Measurements from ENCODE around the gene KIF15.

Gene KIF15

GRCh38 chr3:44886561-44886960 lies 125.0 kb downstream of the KIF15 start:
- in situ Hi-C loops (cut with MboI; ENCODE audit: low pct_unique_long_range_greater_than_20kb, low sequenced_read_pairs, unreplicated experiment), result no loop called here
- TF ChIP-seq CTCF (IDR thresholded peaks at IDR 0.05; ENCODE audit: extremely low read depth, insufficient read depth, missing control alignments), result no peak
- no peak for DNase-seq (ENCODE audit: low spot score)

- DNase-seq (ENCODE audit: low spot score), result no peak
- in situ Hi-C loops (cut with MboI; ENCODE audit: low pct_unique_long_range_greater_than_20kb, low sequenced_read_pairs, unreplicated experiment), result no loop called here
- TF ChIP-seq CTCF (IDR thresholded peaks at IDR 0.05; ENCODE audit: extremely low read depth, insufficient read depth, missing control alignments), result no peak
Observed at GRCh38 chr3:44887101-44887500, 125.5 kb downstream of the KIF15 start.

- DNase-seq (ENCODE audit: low spot score), result no peak
- TF ChIP-seq CTCF (IDR thresholded peaks at IDR 0.05; ENCODE audit: extremely low read depth, insufficient read depth, missing control alignments), result no peak
- in situ Hi-C loops (cut with MboI; ENCODE audit: low pct_unique_long_range_greater_than_20kb, low sequenced_read_pairs, unreplicated experiment), result no loop called here
Observed at GRCh38 chr3:44890258-44890657, 128.7 kb downstream of the KIF15 start.

GRCh38 chr3:44890852-44891251 lies 129.3 kb downstream of the KIF15 start:
- DNase-seq (ENCODE audit: low spot score), result no peak
- no peak for TF ChIP-seq CTCF (IDR thresholded peaks at IDR 0.05; ENCODE audit: extremely low read depth, insufficient read depth, missing control alignments)
- in situ Hi-C loops (cut with MboI; ENCODE audit: low pct_unique_long_range_greater_than_20kb, low sequenced_read_pairs, unreplicated experiment), result no loop called here

- in situ Hi-C loops (cut with MboI; ENCODE audit: low pct_unique_long_range_greater_than_20kb, low sequenced_read_pairs, unreplicated experiment), result no loop called here
- TF ChIP-seq CTCF (IDR thresholded peaks at IDR 0.05; ENCODE audit: extremely low read depth, insufficient read depth, missing control alignments), result no peak
- DNase-seq (ENCODE audit: low spot score), result no peak
Observed at GRCh38 chr3:44892689-44893088, 131.1 kb downstream of the KIF15 start.

GRCh38 chr3:44893097-44893496 lies 131.5 kb downstream of the KIF15 start:
- TF ChIP-seq CTCF (IDR thresholded peaks at IDR 0.05; ENCODE audit: extremely low read depth, insufficient read depth, missing control alignments), result no peak
- in situ Hi-C loops (cut with MboI; ENCODE audit: low pct_unique_long_range_greater_than_20kb, low sequenced_read_pairs, unreplicated experiment), result no loop called here
- DNase-seq (ENCODE audit: low spot score), result no peak

GRCh38 chr3:44894485-44894884 lies 132.9 kb downstream of the KIF15 start:
- in situ Hi-C loops (cut with MboI; ENCODE audit: low pct_unique_long_range_greater_than_20kb, low sequenced_read_pairs, unreplicated experiment), result no loop called here
- DNase-seq (ENCODE audit: low spot score), result no peak
- TF ChIP-seq CTCF (IDR thresholded peaks at IDR 0.05; ENCODE audit: extremely low read depth, insufficient read depth, missing control alignments), result no peak

All from GM13977 (cell line).